B cell (primary cell): ENCODE measurements around the gene PBX2. TPM values are rescaled to one million over a fixed set of nuclear protein-coding genes. Genes with fewer than 3 reads are reported as not detected.

Experiments
- ATAC-seq: fragments of 200-7000 bp; cut with Tn5 transposase; one replicate; pipeline ENCODE4 v1.10.0; 2021; ENCODE audit warnings: low read depth, mild to moderate bottlenecking, moderate number of reproducible peaks, moderate library complexity
- CTCF ChIA-PET: fragments of 350-600 bp; sonication (Branson Sonifier 250); formaldehyde crosslinking; loops from one replicate; lab custom pipeline; 2021; ENCODE audit warnings: antibody characterized with exemption, inconsistent platforms; lab: Charles Lee
- POLR2A ChIA-PET: fragments of 350-600 bp; sonication (Branson Sonifier 250); formaldehyde crosslinking; loops from one replicate; lab custom pipeline; 2021; ENCODE audit warnings: antibody characterized with exemption; lab: Charles Lee
- DNase-seq: peaks from one replicate; pipeline ENCODE4 v3.0.0; 2013
- H2AFZ ChIP-seq: 2 replicates; pipeline ENCODE4 v1.6.1; 2012; ENCODE audit warnings: mild to moderate bottlenecking, low read depth, low read length; ENCODE audit not compliant: insufficient read depth, poor library complexity, severe bottlenecking
- H3K27ac ChIP-seq, 2 donors: 1 replicate in 1 of 2; 2 replicates in 1 of 2; pipeline ENCODE4 v1.5.1; 2012 to 2013; ENCODE audit warnings: low read length in 2 of 2, mild to moderate bottlenecking in 2 of 2, moderate library complexity in 1 of 2
- H3K27me3 ChIP-seq, 4 experiments: fragments of 200-600 bp in 1 of 4; sonication (generic) in 1 of 4; replicated peaks in 1 of 4; 1 replicate in 2 of 4; 2 replicates in 2 of 4; pipeline versions ENCODE4 v1.6.1 to v1.7.0; 2013 to 2016; ENCODE audit warnings: low read length in 3 of 4, mild to moderate bottlenecking in 2 of 4, mixed read lengths in 1 of 4, moderate library complexity in 1 of 4; ENCODE audit not compliant: insufficient read depth in 4 of 4, control insufficient read depth in 3 of 4; ENCODE audit errors: control extremely low read depth in 1 of 4
- H3K36me3 ChIP-seq, 2 experiments: replicated peaks in 1 of 2; 1 replicate in 1 of 2; 2 replicates in 1 of 2; pipeline versions ENCODE4 v1.6.1 to v1.7.1; 2013; ENCODE audit warnings: low read length in 1 of 2; ENCODE audit not compliant: insufficient read depth in 2 of 2, control insufficient read depth in 1 of 2; ENCODE audit errors: control extremely low read depth in 1 of 2, extremely low read depth in 1 of 2
- H3K4me1 ChIP-seq, 2 donors: fragments of 200-600 bp in 1 of 2; sonication (generic) in 1 of 2; 1 replicate in 1 of 2; 2 replicates in 1 of 2; pipeline versions ENCODE4 v1.5.1 to v1.6.1; 2013 to 2017; ENCODE audit warnings: low read length in 2 of 2; ENCODE audit not compliant: control insufficient read depth in 2 of 2, insufficient read depth in 2 of 2
- H3K4me2 ChIP-seq: replicated peaks from 2 replicates; pipeline ENCODE3; 2012; ENCODE audit warnings: mild to moderate bottlenecking, low read depth, low read length; ENCODE audit not compliant: poor library complexity, severe bottlenecking
- H3K4me3 ChIP-seq, 5 experiments: fragments of 200-600 bp in 1 of 5; sonication (generic) in 1 of 5; 1 replicate in 3 of 5; 2 replicates in 2 of 5; pipeline versions ENCODE4 v1.5.1 to v1.7.0; 2011 to 2016; ENCODE audit warnings: low read length in 4 of 5, mild to moderate bottlenecking in 4 of 5, low read depth in 2 of 5, control low read depth in 1 of 5, moderate library complexity in 1 of 5; ENCODE audit not compliant: insufficient read depth in 1 of 5; ENCODE audit errors: control extremely low read depth in 1 of 5, extremely low read depth in 1 of 5
- H3K79me2 ChIP-seq: fragments of 200-600 bp; sonication (generic); one replicate; pipeline ENCODE4 v1.6.0; 2016; ENCODE audit warnings: low read length; ENCODE audit not compliant: control insufficient read depth, insufficient read depth
- H3K9ac ChIP-seq: fragments of 200-600 bp; sonication (generic); 2 replicates; pipeline ENCODE4 v1.6.1; 2017; ENCODE audit warnings: mild to moderate bottlenecking, low read length, moderate library complexity
- H3K9me3 ChIP-seq, 3 donors: one replicate each; pipeline versions ENCODE4 v1.6.1 to v1.7.1; 2013; ENCODE audit warnings: low read length in 2 of 3; ENCODE audit not compliant: control insufficient read depth in 2 of 3, insufficient read depth in 1 of 3; ENCODE audit errors: control extremely low read depth in 1 of 3
- H4K20me1 ChIP-seq: 2 replicates; pipeline ENCODE4 v1.6.0; 2012; ENCODE audit warnings: mild to moderate bottlenecking, low read length; ENCODE audit not compliant: insufficient read depth, control insufficient read depth, poor library complexity, severe bottlenecking
- H3K27ac Mint-ChIP-seq: one replicate; pipeline ENCODE4 v1.8.0; 2021; ENCODE audit warnings: mixed read lengths
- H3K27me3 Mint-ChIP-seq: one replicate; pipeline ENCODE4 v1.8.0; 2021; ENCODE audit warnings: mixed read lengths
- H3K4me1 Mint-ChIP-seq: one replicate; pipeline ENCODE4 v1.8.0; 2021; ENCODE audit warnings: mixed read lengths
- H3K4me3 Mint-ChIP-seq: one replicate; pipeline ENCODE4 v1.8.0; 2021; ENCODE audit warnings: mixed read lengths
- H3K9me3 Mint-ChIP-seq: one replicate; pipeline ENCODE4 v1.8.0; 2022; ENCODE audit warnings: mixed read lengths; ENCODE audit not compliant: insufficient read depth
- CTCF ChIP-seq: fragments of 200-600 bp; IDR thresholded peaks from one replicate; pipeline ENCODE4 v1.8.0; 2022; ENCODE audit warnings: antibody characterized with exemption, mild to moderate bottlenecking
- EZH2 ChIP-seq: IDR thresholded peaks from 2 replicates; pipeline ENCODE4 v1.6.1; 2012; ENCODE audit warnings: borderline replicate concordance, low read depth, mild to moderate bottlenecking, moderate library complexity, low read length; ENCODE audit not compliant: insufficient read depth, poor library complexity, severe bottlenecking
- WGBS: methylation state at CpG from one replicate; pipeline ENCODE4 v1.1.5; 2013; ENCODE audit warnings: missing lambda C conversion rate; ENCODE audit not compliant: insufficient coverage; 5-methylcytosine and 5-hydroxymethylcytosine counted together
- intact Hi-C: fragments of 100-400 bp; cut with micrococcal nuclease; formaldehyde crosslinking; loops from one replicate; pipeline ENCODE4 v1.10.0; 2022
- polyA plus RNA-seq: library from polyadenylated mRNA; depleted of rRNA; stranded (reverse); fragments of >200 nt; gene quantifications from 2 replicates; pipeline ENCODE4 v1.2.3, GENCODE V29; 2012
- total RNA-seq, 2 donors: library from RNA; stranded (reverse); fragments of 120-200 nt in 1 of 2; gene quantifications; 1 replicate in 1 of 2; 2 replicates in 1 of 2; pipeline versions ENCODE4 v1.2.3 to v1.2.4, GENCODE V29; 2013 to 2022

PBX2 gene
- total and polyA plus RNA-seq, 2 donors (not counting 1 experiment from before 2014, with no cell fraction given): 128 to 188 TPM

- Histone ChIP-seq H3K27ac (no peak overlapping the region), H2AFZ (no peak overlapping the region), H3K4me1 (peaks cover 0 to 13% of the 10 kb centered on the region in 2 donors), H3K27me3 (no peaks in the 10 kb centered on the region), H3K79me2 (no peaks in the 10 kb centered on the region), H4K20me1 (no peaks in the 10 kb centered on the region), H3K4me2 (no peak overlapping the region), H3K36me3 (peaks cover 7 to 23% of the 10 kb centered on the region in 2 experiments), H3K9ac (no peak overlapping the region), H3K9me3 (no peaks in the 10 kb centered on the region), H3K4me3 (no peak overlapping the region)
- 67% methylated on average over 1 of the region's 2 CpGs for WGBS
- no peak for ATAC-seq
- intact Hi-C loops: no loop called here
- H3K27me3 Mint-ChIP-seq: no peaks in the 10 kb centered on the region
- TF ChIP-seq CTCF (no peak), EZH2 (no peak)
- no peak overlapping the region for H3K4me3 Mint-ChIP-seq
- CTCF ChIA-PET: no interaction called here
- no peak overlapping the region for H3K27ac Mint-ChIP-seq
- DNase-seq: no peak
- POLR2A ChIA-PET: no interaction called here
- peaks cover 12% of the 10 kb centered on the region for H3K4me1 Mint-ChIP-seq
- H3K9me3 Mint-ChIP-seq: no peaks in the 10 kb centered on the region
Measured at GRCh38 chr6:32168350-32168749, 21.7 kb downstream of the PBX2 start.

- WGBS: 100% methylated on average over 1 of the region's 6 CpGs
- Mint-ChIP-seq H3K4me1 (peaks cover 10% of the 10 kb centered on the region), H3K4me3 (no peak overlapping the region), H3K9me3 (no peaks in the 10 kb centered on the region), H3K27me3 (no peaks in the 10 kb centered on the region), H3K27ac (no peak overlapping the region)
- H3K79me2 ChIP-seq: no peaks in the 10 kb centered on the region
- CTCF ChIA-PET: no interaction called here
- TF ChIP-seq CTCF (no peak), EZH2 (no peak)
- no peak overlapping the region for H3K27ac ChIP-seq
- intact Hi-C loops: no loop called here
- no peak overlapping the region for H3K4me2 ChIP-seq
- H2AFZ ChIP-seq: no peak overlapping the region
- no peak overlapping the region for H3K9ac ChIP-seq
- H4K20me1 ChIP-seq: no peaks in the 10 kb centered on the region
- POLR2A ChIA-PET: no interaction called here
- ATAC-seq: no peak
- H3K4me3 ChIP-seq: no peak overlapping the region
- H3K9me3 ChIP-seq: no peaks in the 10 kb centered on the region
- peaks cover 0 to 7% of the 10 kb centered on the region in 2 donors for H3K4me1 ChIP-seq
- no peak for DNase-seq
- H3K36me3 ChIP-seq: peaks cover 7 to 23% of the 10 kb centered on the region in 2 experiments
- H3K27me3 ChIP-seq: no peaks in the 10 kb centered on the region
Measured at GRCh38 chr6:32167761-32168262, 22.2 kb downstream of the PBX2 start.
